Skeletal muscle tissue (tissue), 4 donors: ENCODE data around the gene TRAM2. TPM values are rescaled to one million over a fixed set of nuclear protein-coding genes. Genes with fewer than 3 reads are reported as not detected.

Experiments used
- H3K27ac ChIP-seq: one replicate; pipeline ENCODE4 v1.7.0; 2013; ENCODE audit warnings: mild to moderate bottlenecking, low read depth, low read length, inconsistent platforms
- H3K27me3 ChIP-seq, 3 donors: one replicate each; pipeline ENCODE4 v1.7.0; 2013; ENCODE audit warnings: low read length in 3 of 3; ENCODE audit not compliant: control insufficient read depth in 3 of 3, insufficient read depth in 3 of 3
- H3K36me3 ChIP-seq, 3 donors: one replicate each; pipeline ENCODE4 v1.7.0; 2013; ENCODE audit warnings: low read length in 3 of 3; ENCODE audit not compliant: control insufficient read depth in 3 of 3, insufficient read depth in 3 of 3
- H3K4me1 ChIP-seq, 3 donors: one replicate each; pipeline ENCODE4 v1.7.0; 2013; ENCODE audit warnings: low read length in 3 of 3, mild to moderate bottlenecking in 3 of 3; ENCODE audit not compliant: control insufficient read depth in 3 of 3, insufficient read depth in 3 of 3
- H3K4me3 ChIP-seq, 3 donors: one replicate each; pipeline ENCODE4 v1.7.0; 2013; ENCODE audit warnings: low read length in 3 of 3
- H3K9ac ChIP-seq, 3 donors: one replicate each; pipeline ENCODE4 v1.7.0; 2013; ENCODE audit warnings: low read length in 3 of 3, mild to moderate bottlenecking in 3 of 3, moderate library complexity in 2 of 3, low read depth in 1 of 3
- H3K9me3 ChIP-seq, 3 donors: one replicate each; pipeline ENCODE4 v1.7.0; 2013; ENCODE audit warnings: low read length in 3 of 3; ENCODE audit not compliant: control insufficient read depth in 3 of 3
- total RNA-seq: library from RNA; depleted of rRNA; stranded (reverse); fragments of >200 nt; gene quantifications from one replicate; pipeline ENCODE4 v1.2.3, GENCODE V29; 2014
- donor health status: Osteomylitis.

Gene TRAM2
- total RNA-seq, 1 donor from 2014 or later = 13.6 TPM

- H3K9ac ChIP-seq = peak overlapping the region; percentile 7 to 59 (median 41)
- H3K36me3 ChIP-seq = peaks cover 4 to 8% (median 7%) of the 10 kb centered on the region in 3 donors
- peaks cover 44 to 60% (median 59%) of the 10 kb centered on the region in 3 donors for H3K4me1 ChIP-seq
- H3K27me3 ChIP-seq = no peaks in the 10 kb centered on the region
- H3K9me3 ChIP-seq = no peaks in the 10 kb centered on the region
- peak overlapping the region; percentile 22 to 32 (median 26) for H3K4me3 ChIP-seq
- H3K27ac ChIP-seq = peak overlapping the region; percentile 73
These were observed 76.4 kb downstream of the TRAM2 start for GRCh38 chr6:52500238-52501129.

GRCh38 chr6:52499681-52500236, 77.1 kb downstream of the TRAM2 start:
- peaks cover 40 to 54% (median 52%) of the 10 kb centered on the region in 3 donors for H3K4me1 ChIP-seq

GRCh38 chr6:52499026-52499425, 77.8 kb downstream of the TRAM2 start:
- Histone ChIP-seq H3K36me3 (peaks cover 4 to 8% (median 5%) of the 10 kb centered on the region in 3 donors), H3K9ac (no peak overlapping the region), H3K4me1 (peaks cover 32 to 47% (median 44%) of the 10 kb centered on the region in 3 donors), H3K9me3 (no peaks in the 10 kb centered on the region), H3K27me3 (no peaks in the 10 kb centered on the region), H3K4me3 (no peak overlapping the region), H3K27ac (peak overlapping the region; percentile 73)

More at GRCh38 chr6:52499681-52500236, 77.1 kb downstream of the TRAM2 start:
- H3K4me3 ChIP-seq = peak overlapping the region in 2 of 3 donors; percentile 26 to 32
- H3K36me3 ChIP-seq = peaks cover 4 to 8% (median 5%) of the 10 kb centered on the region in 3 donors
- peak overlapping the region; percentile 73 for H3K27ac ChIP-seq
- H3K27me3 ChIP-seq = no peaks in the 10 kb centered on the region
- H3K9me3 ChIP-seq = no peaks in the 10 kb centered on the region
- H3K9ac ChIP-seq = peak overlapping the region; percentile 25 to 59 (median 41)

DNA sequence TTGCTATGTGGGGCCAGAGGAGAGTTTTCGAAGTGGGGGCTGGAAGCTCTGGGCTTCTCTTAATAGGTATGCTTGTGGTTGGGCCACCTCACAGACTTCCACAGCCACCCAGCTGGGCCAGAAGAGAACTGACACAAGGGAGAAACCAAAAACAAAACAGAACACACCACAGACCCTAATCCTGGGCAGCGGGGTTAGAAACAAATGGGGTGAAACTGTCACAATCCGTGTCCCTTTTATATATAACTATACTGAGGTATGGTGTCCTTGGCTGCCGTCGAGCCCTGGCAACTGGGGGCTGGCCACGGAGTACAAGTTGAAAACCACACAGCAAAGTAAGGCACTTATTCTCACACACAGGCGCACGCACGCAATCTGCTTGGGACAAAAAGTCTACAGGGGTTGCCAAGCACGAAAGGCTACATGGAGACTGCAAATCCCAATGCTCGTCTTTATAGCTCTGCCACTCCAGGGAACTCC, 78.3 kb downstream of the TRAM2 start:
- peak overlapping the region; percentile 16 for H3K27ac ChIP-seq
- no peak overlapping the region for H3K4me3 ChIP-seq
- H3K4me1 ChIP-seq = peaks cover 28 to 42% (median 40%) of the 10 kb centered on the region in 3 donors

GRCh38 chr6:52497652-52498408, 79.0 kb downstream of the TRAM2 start:
- Histone ChIP-seq H3K27ac (no peak overlapping the region), H3K9ac (no peak overlapping the region), H3K36me3 (peaks cover 4 to 6% (median 5%) of the 10 kb centered on the region in 3 donors), H3K27me3 (no peaks in the 10 kb centered on the region), H3K4me3 (no peak overlapping the region), H3K4me1 (peaks cover 23 to 35% (median 33%) of the 10 kb centered on the region in 3 donors), H3K9me3 (no peaks in the 10 kb centered on the region)

More for the DNA sequence above, 78.3 kb downstream of the TRAM2 start:
- H3K9ac ChIP-seq = no peak overlapping the region
- H3K36me3 ChIP-seq = peaks cover 4 to 8% (median 5%) of the 10 kb centered on the region in 3 donors
- H3K9me3 ChIP-seq = no peaks in the 10 kb centered on the region
- no peaks in the 10 kb centered on the region for H3K27me3 ChIP-seq

DNA sequence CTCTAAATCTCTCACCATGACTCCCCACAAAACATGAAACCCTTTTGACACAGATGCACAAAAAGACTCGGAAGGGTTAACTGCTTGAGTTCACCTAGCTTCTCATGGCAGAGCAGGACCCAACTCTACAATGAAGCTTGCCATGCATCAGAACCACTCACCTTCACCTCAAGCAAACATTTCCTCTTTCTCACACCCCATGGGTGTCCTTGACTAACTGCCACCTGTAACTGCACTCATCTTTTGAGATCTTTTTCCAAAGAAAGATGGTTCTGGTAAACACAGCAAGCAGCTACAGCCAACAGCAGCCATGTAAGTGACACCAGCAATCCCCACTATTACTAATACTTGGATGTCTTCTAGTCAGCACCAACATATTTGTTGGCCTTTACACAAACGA, 80.2 kb downstream of the TRAM2 start:
- Histone ChIP-seq H3K27me3 (no peaks in the 10 kb centered on the region), H3K9me3 (no peaks in the 10 kb centered on the region), H3K4me3 (no peak overlapping the region), H3K36me3 (no peaks in the 10 kb centered on the region), H3K4me1 (peaks cover 21 to 31% (median 30%) of the 10 kb centered on the region in 3 donors), H3K9ac (no peak overlapping the region), H3K27ac (no peak overlapping the region)

GRCh38 chr6:52495922-52496321, 80.9 kb downstream of the TRAM2 start:
- Histone ChIP-seq H3K4me1 (peaks cover 19 to 28% (median 25%) of the 10 kb centered on the region in 3 donors), H3K27ac (no peak overlapping the region), H3K9me3 (no peaks in the 10 kb centered on the region), H3K27me3 (no peaks in the 10 kb centered on the region), H3K36me3 (no peaks in the 10 kb centered on the region), H3K9ac (no peak overlapping the region), H3K4me3 (no peak overlapping the region)

- Histone ChIP-seq H3K9me3 (no peaks in the 10 kb centered on the region), H3K9ac (no peak overlapping the region), H3K4me1 (peaks cover 6 to 14% (median 11%) of the 10 kb centered on the region in 3 donors), H3K27ac (no peak overlapping the region), H3K4me3 (no peak overlapping the region), H3K27me3 (no peaks in the 10 kb centered on the region), H3K36me3 (no peaks in the 10 kb centered on the region)
These were observed 82.4 kb downstream of the TRAM2 start for GRCh38 chr6:52494298-52495072.

DNA sequence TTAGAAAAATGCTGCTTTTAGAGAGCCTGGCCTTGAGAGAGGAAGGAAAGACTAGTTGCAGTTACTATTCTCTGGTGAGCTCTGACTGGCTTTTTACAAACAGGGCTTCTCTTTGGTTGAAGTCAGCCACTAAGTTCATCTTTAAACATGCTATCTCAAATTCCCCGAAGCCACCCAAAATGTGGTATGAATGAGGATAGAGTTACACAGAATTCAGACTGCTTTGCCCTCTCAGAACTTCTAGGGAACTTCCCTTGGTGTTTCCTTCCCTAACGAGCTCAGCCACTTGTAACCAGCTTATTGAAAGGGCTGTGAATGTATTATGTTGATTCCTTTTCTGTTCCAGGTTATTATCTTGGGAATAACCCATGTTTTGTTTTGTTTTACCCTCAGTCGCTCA, 83.2 kb downstream of the TRAM2 start:
- Histone ChIP-seq H3K27ac (no peak overlapping the region), H3K4me3 (no peak overlapping the region), H3K27me3 (no peaks in the 10 kb centered on the region), H3K9me3 (no peaks in the 10 kb centered on the region), H3K4me1 (peaks cover under 1 to 6% (median 2%) of the 10 kb centered on the region in 3 donors), H3K36me3 (no peaks in the 10 kb centered on the region), H3K9ac (no peak overlapping the region)
